DMS79 treated with DMSO at 0.1 percent for 48 hours (cell line): ENCODE results near the gene ELMO2.
A peak's percentile ranks its signal among the peaks of the same experiment; 100 is the strongest.

Experiments used
- DNase-seq: peaks from one replicate; lab custom pipeline; 2025; lab: John Stamatoyannopoulos, UW

The ELMO2 gene

DNA sequence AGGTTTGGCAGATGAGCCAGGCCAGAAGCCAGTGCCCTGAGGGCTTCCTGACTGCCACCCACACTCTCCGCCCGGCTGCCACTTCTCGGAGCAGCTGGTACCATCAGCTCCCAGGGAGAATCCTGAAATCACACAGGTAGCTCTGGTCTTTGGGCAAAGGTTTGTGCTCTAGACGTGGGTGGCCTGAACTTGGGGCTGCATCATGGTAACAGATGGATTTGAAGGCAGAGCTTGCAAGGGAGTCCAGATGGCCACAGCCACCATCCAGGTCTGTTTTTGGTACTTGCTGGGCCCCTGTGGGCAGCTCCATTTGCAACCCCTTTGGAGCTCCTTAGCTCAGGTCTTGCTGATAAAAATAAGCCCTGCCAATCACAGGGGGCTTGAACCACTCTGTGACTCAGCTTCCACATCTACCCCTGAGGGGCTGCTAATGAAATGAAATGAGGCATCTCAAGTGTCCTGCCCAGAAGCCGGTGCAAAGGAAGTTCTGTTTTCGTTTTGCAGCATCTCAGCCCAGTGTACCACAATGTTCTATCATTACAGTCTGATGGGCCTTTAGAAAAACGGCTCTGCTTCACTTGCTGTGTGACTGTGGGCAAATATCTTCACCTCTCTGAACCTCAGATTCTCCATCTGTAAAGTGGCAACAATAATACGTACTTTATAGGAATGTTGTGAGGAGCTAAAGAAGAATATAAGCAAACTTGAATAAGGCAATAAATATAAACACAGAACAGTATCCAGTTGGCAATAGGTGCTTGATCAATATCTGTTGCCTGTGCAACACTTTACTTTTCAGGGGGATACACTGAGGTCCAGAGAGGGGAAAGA, 73.0 kb downstream of the ELMO2 start:
- peak; percentile 61 for DNase-seq

DNA sequence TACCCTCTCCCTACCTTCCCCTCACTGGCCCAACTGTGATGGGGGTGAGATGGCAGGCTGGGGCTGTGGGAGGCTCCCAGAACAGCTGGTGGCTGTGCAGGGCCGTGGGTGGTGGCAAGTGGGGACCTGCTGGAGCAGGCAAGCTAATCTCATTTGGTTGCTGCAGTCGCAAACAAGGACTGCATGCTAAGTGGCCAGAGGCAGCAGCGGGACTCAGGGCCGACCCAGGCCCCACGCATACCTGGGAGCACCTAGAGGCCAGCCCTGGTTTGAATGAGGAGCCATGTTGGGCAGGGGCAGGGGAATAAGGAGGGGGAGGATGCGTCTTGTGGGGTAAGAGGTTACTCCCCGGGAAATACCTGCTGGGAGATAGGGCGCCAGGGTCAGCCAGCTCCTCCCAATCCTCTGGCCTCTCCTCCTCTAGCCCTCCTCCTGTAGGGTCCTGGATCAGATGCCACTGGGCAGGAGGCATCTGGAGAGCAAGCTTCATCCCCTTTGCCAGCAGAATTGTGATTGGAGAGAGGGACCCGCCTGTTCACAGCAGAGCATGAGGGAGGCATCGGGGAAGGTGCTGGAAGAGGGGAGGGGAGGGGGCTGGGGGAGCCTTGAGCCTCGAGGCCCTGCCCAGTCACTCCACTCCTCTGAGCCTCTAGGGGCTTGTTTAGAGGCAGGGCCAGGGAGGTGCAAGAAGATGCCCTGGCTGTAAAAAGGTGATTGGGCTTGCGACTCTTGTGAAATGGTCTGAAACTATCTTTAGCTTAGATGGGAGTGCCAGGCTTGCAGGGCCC, 73.8 kb downstream of the ELMO2 start:
- peak; percentile 61 for DNase-seq

DNA sequence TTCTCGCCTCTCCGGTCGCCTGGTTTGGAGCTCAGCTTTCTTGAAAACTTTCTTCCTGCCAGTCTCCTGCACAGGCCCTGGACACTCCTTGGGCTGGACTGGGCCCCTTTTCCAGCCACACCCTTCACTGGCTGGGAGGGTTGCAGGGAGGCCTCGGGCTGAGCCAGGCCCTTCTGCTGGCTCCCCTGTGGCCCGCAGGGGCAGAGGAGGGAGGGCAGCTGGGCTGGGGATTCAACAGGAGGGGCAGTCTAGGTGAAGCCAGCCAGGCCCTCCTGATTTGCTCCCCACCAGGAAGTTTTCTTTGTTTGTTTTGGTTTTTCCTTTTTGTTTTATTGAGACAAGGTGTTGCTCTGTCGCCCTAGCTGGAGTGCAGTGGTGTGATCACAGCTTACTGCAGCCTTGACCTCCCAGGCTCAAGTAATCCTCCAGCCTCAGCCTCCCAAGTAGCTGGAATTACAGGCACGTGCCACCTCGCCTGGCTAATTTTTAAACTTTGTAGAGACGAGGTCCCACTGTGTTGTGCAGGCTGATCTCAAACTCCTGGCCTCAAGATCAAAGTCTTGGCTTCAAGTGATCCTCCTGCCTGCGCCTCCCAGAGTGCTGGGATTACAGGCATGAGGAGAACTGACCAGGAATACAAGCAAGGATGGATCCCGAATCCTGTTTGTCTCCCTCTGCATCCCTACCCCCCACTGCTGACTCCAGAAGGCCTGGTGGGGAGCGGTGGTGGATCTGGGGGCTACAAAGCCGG, 74.6 kb downstream of the ELMO2 start:
- no peak for DNase-seq

DNA sequence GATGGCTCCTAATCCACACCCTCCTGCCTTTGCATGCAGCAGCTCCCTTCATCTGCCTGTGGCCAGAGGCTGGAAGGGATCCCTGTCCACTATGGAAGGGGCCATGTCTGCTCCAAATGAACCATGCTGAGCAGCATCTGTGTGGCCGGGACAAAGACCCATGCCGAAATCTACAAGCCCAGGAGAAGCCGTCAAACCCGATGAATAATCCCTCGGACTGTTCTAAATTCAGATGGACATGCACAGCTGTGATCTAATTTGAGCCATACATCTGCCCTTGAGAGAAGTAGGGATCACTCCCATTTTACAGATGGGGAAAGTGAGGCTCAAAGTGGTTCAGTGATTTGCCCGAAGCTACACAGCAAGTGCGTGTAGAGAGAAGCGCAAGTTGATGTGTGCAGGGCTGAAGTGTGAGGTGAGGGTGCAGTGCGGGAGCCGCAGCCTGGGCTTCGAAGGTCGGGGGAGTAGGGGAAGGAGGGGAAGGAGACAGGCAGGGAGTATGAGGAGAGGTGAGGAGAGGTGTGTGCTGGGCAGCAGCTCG, 75.5 kb downstream of the ELMO2 start:
- DNase-seq: no peak

DNA sequence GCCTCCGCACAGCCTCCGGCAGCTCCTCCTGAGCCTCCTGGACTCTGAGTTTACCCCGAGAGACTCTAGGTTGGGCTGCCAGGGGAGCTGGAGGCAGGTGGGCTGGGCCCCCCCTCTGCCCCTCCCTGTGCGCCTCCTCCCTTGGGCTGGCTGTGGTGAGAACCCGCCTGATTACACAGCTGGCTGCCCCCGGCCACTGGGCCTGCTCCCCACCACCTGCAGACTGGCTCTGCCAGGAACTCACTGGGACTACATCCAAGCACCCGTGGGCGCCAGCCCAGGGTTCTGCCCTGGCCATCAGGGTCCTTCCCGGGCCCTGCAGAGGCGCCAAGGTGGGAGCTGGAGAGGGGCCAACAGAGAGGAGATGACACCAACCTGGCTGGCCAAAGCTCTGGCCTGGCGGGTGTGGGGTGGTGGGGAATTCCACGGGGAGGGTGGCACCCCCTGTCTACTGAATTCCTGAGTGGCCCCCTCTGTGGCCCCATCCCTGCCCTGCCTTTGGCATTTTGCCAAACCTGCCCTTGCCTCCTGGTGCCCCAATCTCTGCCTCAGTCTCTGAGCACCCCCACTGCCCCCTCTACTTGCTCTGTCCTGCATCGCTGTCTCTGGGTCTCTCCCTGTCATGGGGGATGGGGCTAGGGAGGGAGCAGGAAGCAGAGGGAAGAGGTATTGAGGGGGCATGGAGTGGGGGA, 76.2 kb downstream of the ELMO2 start:
- peak; percentile 37 for DNase-seq

DNA sequence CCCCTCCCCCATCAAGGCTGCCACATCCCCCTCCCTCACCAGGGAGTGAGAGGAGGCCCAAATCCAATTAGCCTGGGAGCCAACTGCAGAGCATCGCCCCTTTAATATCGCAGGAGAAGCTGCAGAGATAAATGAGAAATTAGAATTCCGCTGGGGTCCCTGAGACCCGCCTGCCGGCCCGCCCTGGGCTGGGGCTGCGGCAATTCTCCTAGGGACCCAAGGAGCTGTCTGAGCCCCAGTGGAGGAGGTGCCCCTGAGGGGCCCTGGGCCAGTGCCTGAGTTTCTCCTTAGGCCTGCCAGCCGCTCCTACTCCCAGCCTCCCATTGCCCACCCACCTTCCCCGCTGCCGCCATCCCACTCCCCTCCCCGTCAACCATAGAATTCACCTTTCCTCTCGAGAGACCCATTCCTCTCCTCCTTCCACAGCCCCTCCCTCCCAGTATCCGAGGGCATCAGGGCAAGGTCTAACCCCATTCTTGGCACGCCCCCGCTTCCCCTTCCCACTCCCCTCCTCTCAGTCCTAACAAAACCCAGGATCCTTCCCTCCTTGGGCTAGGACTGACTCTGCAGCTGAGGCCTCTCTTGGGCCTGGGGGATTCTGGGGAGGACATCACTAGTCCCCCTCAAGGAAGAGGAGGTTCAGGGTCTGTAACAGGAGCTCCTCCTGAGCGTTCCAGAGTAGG, 78.1 kb downstream of the ELMO2 start:
- DNase-seq: no peak

DNA sequence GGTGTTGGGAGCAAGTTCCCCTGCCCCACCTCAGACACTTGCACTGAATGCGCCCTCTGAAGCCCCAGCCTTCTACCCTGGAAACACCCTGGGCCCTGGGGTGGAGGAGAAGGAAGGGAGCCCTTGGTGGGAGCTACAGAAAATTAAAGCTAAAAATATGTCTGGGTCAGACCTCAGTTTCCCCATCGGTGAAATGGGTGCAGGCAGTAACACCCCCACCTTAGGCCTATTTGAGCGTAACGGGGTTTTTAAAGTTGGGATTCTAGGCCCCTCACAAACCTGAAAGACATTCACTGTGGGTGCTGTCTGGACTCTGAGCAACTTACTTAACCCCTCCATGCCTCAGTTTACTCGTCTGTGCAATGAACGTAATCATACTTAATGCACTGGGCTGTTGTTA, 78.9 kb downstream of the ELMO2 start:
- DNase-seq: no peak

DNA sequence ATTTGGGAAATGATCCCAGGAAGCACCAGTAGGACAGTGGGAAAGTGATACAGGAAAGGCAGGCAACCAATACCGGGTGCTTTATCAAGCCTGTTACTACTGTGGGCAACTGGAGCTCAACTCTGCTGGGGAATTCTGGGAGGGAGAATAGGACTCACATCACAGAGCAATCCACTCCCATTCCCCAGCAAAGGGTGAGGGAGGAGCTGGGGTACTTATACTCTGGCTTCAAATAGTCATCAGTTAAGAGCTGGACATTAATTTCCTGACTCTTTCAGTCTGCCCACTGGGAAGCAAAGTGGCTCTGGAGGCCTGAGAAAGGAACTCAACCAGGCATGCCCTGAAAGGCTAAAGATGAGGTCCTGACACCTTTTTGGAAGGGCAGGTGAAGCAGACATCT, 80.6 kb downstream of the ELMO2 start:
- DNase-seq: no peak

DNA sequence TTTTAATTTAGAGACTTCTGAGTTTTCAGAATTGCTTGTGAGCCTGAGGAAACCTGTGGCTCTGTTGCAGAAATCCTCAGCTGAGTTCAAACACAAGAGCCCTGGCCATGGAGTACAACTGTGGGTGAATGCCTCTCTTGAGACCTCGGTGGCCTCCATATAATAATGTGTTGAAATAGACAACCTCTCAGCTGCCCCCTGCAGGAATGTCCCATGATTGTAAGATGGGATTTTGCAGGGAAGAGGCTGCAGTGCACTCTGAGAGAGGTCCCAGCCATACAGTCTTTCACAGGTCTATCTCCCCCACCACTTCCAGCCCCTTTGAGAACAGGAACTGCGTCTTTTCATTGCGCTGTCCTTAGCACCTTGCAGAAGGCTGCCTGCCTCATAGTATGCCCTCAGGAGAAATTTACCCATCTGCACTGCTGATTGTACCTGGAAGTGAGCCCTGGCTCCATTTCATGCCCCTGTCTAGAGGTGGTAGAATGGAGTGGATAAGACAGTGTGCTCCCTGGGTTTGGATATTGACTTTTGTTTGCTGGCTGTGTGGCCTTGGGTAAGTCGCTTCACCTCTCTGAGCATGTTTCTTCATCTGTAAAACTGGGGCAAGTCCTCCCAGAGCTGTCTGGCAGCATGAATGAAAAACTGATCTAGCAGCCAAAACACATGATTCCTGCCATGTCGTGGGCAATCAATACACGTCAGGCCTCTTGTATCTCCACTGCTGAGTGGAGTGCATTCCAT, 81.3 kb downstream of the ELMO2 start:
- DNase-seq: no peak

DNA sequence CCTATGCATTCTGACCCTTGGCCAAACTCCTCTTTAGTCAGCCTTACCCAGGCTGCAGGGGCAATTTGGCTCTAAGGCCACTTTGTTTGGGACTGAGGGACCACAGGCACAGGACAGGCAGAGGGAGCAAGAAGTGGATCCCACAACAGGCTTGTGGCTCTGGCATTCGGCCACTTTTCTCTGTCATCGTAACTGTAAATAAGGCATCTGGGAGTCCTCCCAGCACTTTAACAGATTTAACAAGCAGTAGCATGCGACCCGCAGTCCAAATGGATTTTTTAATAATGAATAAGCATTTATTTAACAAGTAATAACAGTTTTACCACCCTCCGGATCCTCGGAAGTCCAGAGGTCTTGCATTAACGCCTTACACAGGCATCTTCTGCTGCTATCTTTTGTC, 82.0 kb downstream of the ELMO2 start:
- no peak for DNase-seq

DNA sequence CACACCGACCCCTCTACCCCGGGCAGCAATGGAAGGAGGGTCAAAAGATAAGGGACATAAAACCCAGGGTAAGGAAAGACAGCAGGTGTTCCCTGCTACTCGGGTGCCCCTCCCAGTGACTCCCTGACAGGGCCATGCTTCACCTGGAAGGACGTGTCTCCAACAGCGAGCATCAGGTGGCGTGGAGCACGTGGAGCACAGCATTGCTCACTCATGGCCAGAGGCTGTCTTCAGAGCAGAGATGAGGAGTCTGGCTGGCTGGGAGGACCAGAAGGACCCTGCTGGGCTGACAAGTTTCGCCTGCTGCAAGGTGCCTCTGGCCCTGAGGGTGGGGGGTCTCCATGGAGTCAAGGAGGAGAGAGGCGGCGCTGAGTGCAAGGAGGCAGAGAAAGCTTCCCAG, 82.9 kb downstream of the ELMO2 start:
- no peak for DNase-seq

DNA sequence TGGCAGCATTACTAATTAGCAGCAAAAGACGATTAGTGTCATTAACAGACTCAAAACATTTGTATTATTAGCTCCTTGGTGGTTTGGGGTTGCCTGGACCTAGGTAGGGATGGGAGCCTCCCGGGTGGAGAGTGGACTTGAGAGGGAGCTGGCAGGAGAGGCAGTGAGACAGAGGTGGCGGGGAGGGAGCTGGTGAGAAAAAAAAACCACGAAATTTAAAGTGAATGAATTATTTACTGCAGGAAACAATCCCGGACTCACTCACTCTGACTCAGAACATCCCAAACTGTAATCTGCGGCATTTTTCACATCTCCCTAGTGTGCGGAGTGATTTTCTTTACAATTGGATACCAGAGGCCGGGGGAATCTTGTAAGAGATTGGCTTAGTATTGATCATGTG, 83.8 kb downstream of the ELMO2 start:
- DNase-seq: no peak

DNA sequence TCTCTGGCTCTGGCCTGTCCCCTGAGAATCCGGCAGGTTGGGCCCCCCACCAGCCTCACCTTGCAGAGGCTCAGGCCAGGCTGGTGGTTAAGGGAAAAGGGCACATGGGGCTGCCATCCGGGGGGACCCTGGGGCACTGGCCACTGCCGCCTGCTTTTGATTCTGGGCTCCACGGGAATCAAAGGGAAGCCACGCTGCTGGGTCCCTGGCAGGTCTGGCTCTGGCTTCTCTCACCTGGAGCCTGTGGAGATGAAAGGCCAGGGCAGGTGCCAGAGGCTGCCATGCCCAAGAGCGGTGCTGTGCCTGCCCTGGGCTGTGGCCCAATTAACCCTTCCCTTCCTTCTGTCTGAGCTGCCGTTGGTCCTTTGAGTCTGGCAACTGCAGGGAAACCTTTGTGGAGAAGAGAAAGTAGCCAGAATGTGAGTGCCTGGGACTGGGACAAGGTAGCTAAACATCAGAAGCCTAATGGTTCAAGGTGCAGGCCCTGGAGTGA, 88.7 kb downstream of the ELMO2 start:
- DNase-seq: peak; percentile 16

DNA sequence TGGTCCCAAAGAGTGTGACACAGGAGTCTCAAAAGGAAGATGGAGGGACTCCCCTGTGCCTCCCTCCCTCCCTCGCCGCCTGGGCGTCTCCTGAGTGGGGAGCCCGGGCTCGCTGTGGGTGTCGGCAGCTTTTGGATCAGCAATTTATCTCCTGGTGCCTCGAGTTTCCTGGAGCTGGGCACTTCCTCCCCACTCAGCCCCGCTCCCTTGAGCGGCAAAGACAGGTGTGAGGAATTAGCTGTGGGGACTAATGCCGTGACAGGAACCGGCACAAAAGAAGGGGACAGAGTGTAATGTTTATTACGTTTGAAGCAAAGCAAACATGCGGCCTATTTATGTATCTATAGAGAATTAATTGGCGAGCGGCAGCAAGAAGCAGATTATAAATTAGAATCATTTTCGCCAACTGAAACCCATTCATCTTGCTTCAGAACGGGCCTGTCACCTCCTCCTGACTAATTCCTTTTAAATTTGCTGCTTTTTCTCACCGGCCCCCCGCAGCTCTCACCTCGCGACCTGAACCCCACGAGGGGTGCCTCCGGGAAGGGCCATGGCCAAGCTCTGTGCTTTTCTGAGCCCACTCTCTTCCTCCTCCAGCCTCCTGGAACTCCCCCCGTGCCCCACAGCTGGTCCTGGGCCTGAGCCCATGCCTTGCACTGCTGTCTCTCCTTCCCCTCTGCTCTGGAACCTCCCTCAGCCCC, 89.3 kb downstream of the ELMO2 start:
- no peak for DNase-seq
